Ovary (tissue), 3 donors: ENCODE measurements around the gene PRKCE.

ENCODE experiments used
- CTCF ChIP-seq, 3 donors: fragments of 450-650 bp in 2 of 3; fragments of 200-600 bp in 1 of 3; IDR thresholded peaks; one replicate each; pipeline versions ENCODE4 v1.5.1 to v1.8.0; 2016 to 2022; ENCODE audit warnings: antibody characterized with exemption in 3 of 3, mild to moderate bottlenecking in 1 of 3
- POLR2A ChIP-seq: fragments of 450-650 bp; IDR thresholded peaks from one replicate; pipeline ENCODE4 v1.6.1; 2017; ENCODE audit warnings: antibody characterized with exemption, mild to moderate bottlenecking, moderate library complexity
- donor health status: DM: no; HTN: no; CAD: no.

GRCh38 chr2:45625824-45626223 lies 25.7 kb upstream of the PRKCE start:
- TF ChIP-seq POLR2A (no peak), CTCF (IDR thresholded peaks at IDR 0.05) (no peak)
